GM12891 (cell line): Measurements from ENCODE around the gene PRPF39.

Experiments used
- POLR2A ChIP-seq: IDR thresholded peaks from 2 replicates; pipeline ENCODE4 v1.6.1; 2011; ENCODE audit warnings: low read depth, low read length, control low read depth
- POLR2AphosphoS5 ChIP-seq: IDR thresholded peaks from 2 replicates; pipeline ENCODE4 v1.6.1; 2011; ENCODE audit warnings: low read depth, low read length, control low read depth

DNA sequence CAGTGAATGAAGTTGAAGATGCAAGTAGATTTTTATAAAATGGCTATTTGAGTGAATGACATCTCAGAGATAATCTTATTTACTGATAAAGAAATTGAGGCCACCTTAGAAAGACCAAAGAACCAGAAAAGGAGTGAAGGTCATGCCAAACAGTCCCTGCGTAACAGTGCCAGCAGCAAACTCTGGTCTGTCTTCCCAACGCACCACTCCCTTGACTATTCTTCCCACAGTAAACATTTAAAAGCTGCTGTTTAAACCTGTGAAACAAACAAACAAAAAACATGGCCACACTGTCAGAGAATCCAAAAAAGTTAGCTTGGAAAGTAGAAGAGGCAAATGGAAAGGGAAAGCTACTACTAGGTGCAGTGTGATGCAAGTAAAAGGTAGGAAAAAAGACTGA, 1.5 kb upstream of the PRPF39 start:
- TF ChIP-seq POLR2A: no peak
- no peak for TF ChIP-seq POLR2AphosphoS5
